HG02588 (cell line): Measurements from ENCODE around the gene CNTNAP4.

Source experiments
- ATAC-seq: cut with Tn5 transposase; IDR thresholded peaks from one replicate; pipeline ENCODE4 v1.9.1; 2021; ENCODE audit warnings: mild to moderate bottlenecking, moderate library complexity; ENCODE audit not compliant: unreplicated experiment

The CNTNAP4 gene

GRCh38 chr16:76276745-76277438 is at the start of gene CNTNAP4:
TSS of gene CNTNAP4 (plus strand) at chr16:76277401. CDS start at chr16:76277663, 262 bp downstream.
- no peak for ATAC-seq

GRCh38 chr16:76228546-76229146 is 48.6 kb upstream of the CNTNAP4 start:
- no peak for ATAC-seq

GRCh38 chr16:76232704-76233103 is 44.5 kb upstream of the CNTNAP4 start:
- no peak for ATAC-seq

GRCh38 chr16:76235025-76235424 is 42.2 kb upstream of the CNTNAP4 start:
- ATAC-seq: no peak

GRCh38 chr16:76235426-76235825 is 41.8 kb upstream of the CNTNAP4 start:
- ATAC-seq: no peak

- no peak for ATAC-seq
Measured at GRCh38 chr16:76237471-76237870, 39.7 kb upstream of the CNTNAP4 start.

- ATAC-seq: no peak
Measured at GRCh38 chr16:76241755-76242154, 35.4 kb upstream of the CNTNAP4 start.

GRCh38 chr16:76243620-76244019 is 33.6 kb upstream of the CNTNAP4 start:
- no peak for ATAC-seq

- ATAC-seq: no peak
Measured at GRCh38 chr16:76246587-76246986, 30.6 kb upstream of the CNTNAP4 start.

- peak; percentile 66 for ATAC-seq
Measured at GRCh38 chr16:76265434-76266045, 11.7 kb upstream of the CNTNAP4 start.

- ATAC-seq: no peak
Measured at GRCh38 chr16:76268824-76269223, 8.4 kb upstream of the CNTNAP4 start.

- no peak for ATAC-seq
Measured at GRCh38 chr16:76277460-76278030, 344 bp downstream of the CNTNAP4 start.

- ATAC-seq: no peak
Measured at GRCh38 chr16:76278086-76278485, 885 bp downstream of the CNTNAP4 start.

- ATAC-seq: no peak
Measured at GRCh38 chr16:76278980-76279379, 1.8 kb downstream of the CNTNAP4 start.

- no peak for ATAC-seq
Measured at GRCh38 chr16:76280421-76281215, 3.4 kb downstream of the CNTNAP4 start.

GRCh38 chr16:76287466-76287865 is 10.3 kb downstream of the CNTNAP4 start:
- ATAC-seq: no peak

GRCh38 chr16:76292218-76292617 is 15.0 kb downstream of the CNTNAP4 start:
- ATAC-seq: no peak

- no peak for ATAC-seq
Measured at GRCh38 chr16:76293980-76294379, 16.8 kb downstream of the CNTNAP4 start.

- ATAC-seq: no peak
Measured at GRCh38 chr16:76294396-76295214, 17.4 kb downstream of the CNTNAP4 start.

GRCh38 chr16:76297941-76298340 is 20.7 kb downstream of the CNTNAP4 start:
- ATAC-seq: no peak
